SU-DHL-6 (cell line): ENCODE results near the gene SEC14L1.

Experiments
- H2AFZ ChIP-seq: fragments of 200-600 bp; sonication (generic); 2 replicates; pipeline ENCODE4 v1.6.1; 2014; ENCODE audit warnings: low read depth, mild to moderate bottlenecking, moderate library complexity, mixed read lengths, antibody characterized with exemption, low read length; ENCODE audit not compliant: severe bottlenecking
- H3F3A ChIP-seq: fragments of 200-600 bp; shearing (Covaris generic); 2 replicates; pipeline ENCODE4 v1.6.0; 2016; ENCODE audit warnings: antibody characterized with exemption, mild to moderate bottlenecking; ENCODE audit not compliant: insufficient read depth
- H3K27ac ChIP-seq: fragments of 200-600 bp; sonication (generic); 2 replicates; pipeline ENCODE4 v1.5.1; 2016; ENCODE audit warnings: low read depth, mild to moderate bottlenecking, low read length, moderate library complexity, mixed read lengths
- H3K27me3 ChIP-seq: fragments of 200-600 bp; sonication (generic), shearing (Covaris generic); 2 replicates; pipeline ENCODE4 v1.6.0; 2014; ENCODE audit warnings: mild to moderate bottlenecking, low read length
- H3K36me3 ChIP-seq: fragments of 200-600 bp; sonication (generic); 2 replicates; pipeline ENCODE4 v1.6.1; 2014; ENCODE audit warnings: mild to moderate bottlenecking, low read length, mixed read lengths
- H3K4me2 ChIP-seq: fragments of 300-600, 200-600 bp; shearing (Covaris generic), sonication (generic); 2 replicates; pipeline ENCODE4 v1.6.0; 2014; ENCODE audit warnings: low read length, low read depth, mild to moderate bottlenecking; ENCODE audit not compliant: poor library complexity, severe bottlenecking
- H3K4me3 ChIP-seq: fragments of 200-600 bp; sonication (generic); 2 replicates; pipeline ENCODE4 v1.5.1; 2014; ENCODE audit warnings: antibody characterized with exemption, low read length, mild to moderate bottlenecking, mixed read lengths; ENCODE audit not compliant: insufficient read depth, poor library complexity, severe bottlenecking
- H3K79me2 ChIP-seq: fragments of 200-600 bp; sonication (generic); 2 replicates; pipeline ENCODE4 v1.6.1; 2014; ENCODE audit warnings: mild to moderate bottlenecking, low read length, moderate library complexity; ENCODE audit not compliant: insufficient read depth
- H3K9ac ChIP-seq: fragments of 200-600 bp; sonication (generic); 2 replicates; pipeline ENCODE4 v1.7.0; 2014; ENCODE audit warnings: mild to moderate bottlenecking, low read length
- H3K9me2 ChIP-seq: fragments of 200-600 bp; sonication (generic); replicated peaks from 2 replicates; pipeline ENCODE4 v1.6.1; 2014; ENCODE audit warnings: low read length; ENCODE audit not compliant: insufficient read depth
- H3K9me3 ChIP-seq: fragments of 200-600 bp; sonication (generic); 2 replicates; pipeline ENCODE4 v1.6.1; 2014; ENCODE audit warnings: low read length, mixed read lengths; ENCODE audit not compliant: insufficient read depth
- H4K20me1 ChIP-seq: fragments of 200-600 bp; sonication (generic); 2 replicates; pipeline ENCODE4 v1.6.1; 2014; ENCODE audit warnings: low read depth, mild to moderate bottlenecking, antibody characterized with exemption, low read length, moderate library complexity, mixed read lengths
- EZH2phosphoT487 ChIP-seq: fragments of 200-600 bp; sonication (generic), shearing (Covaris generic); conservative IDR thresholded peaks from 2 replicates; pipeline ENCODE4 v1.6.1; 2018; ENCODE audit warnings: mild to moderate bottlenecking, antibody characterized with exemption, low read length, moderate library complexity, mixed read lengths
- TF ChIP-seq, protein P1 (sequence below): fragments of 200-600 bp; sonication (generic); IDR thresholded peaks from one replicate; pipeline ENCODE4 v1.5.1; 2017; ENCODE audit warnings: antibody characterized with exemption, mild to moderate bottlenecking, low read length, moderate library complexity; ENCODE audit not compliant: insufficient read depth, poor library complexity, severe bottlenecking

SEC14L1 gene

DNA sequence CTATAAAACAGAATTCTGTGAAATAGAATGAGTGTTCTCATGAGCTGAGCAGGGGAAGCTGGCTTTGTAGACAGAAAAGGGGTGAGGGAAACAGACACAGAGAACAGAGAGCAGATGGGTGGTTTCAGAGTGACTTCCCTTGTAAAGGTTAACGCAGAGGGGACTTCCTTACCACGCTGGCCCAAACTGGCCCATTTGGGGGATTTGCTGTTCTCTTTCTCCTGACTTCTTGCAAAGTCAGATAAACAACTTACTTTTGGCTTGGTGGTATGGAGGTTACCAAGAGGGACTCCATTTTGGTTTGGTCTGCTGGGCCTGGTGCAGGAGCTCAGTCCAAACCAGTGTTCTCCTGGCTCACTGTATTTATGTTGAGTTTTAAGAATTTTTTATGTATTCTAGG is 48.4 kb downstream of the SEC14L1 start:
- H3K4me2 ChIP-seq = no peak overlapping the region

DNA sequence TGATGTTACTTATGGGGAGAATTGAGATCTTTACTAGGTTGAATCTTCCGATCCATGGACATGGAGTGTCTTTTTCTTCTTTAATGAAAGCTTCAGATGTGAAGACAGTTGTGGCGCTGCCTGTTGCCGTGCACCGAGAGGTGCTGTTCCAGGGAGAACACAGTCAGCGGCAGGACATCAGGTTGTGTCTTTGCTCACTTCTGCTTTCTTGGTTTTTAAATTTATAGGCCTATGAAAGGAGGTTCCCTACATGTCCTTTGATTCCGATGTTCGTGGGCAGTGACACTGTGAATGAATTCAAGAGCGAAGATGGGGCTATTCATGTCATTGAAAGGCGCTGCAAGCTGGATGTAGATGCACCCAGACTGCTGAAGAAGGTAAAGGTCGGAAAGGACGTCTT is 49.8 kb downstream of the SEC14L1 start:
- Histone ChIP-seq H3K27ac (no peak overlapping the region), H3K79me2 (no peaks in the 10 kb centered on the region), H2AFZ (no peak overlapping the region), H3K27me3 (no peaks in the 10 kb centered on the region), H4K20me1 (no peaks in the 10 kb centered on the region; the same call in 1 of the 2 replicates), H3K36me3 (no peaks in the 10 kb centered on the region), H3K4me2 (no peak overlapping the region), H3K9me3 (no peaks in the 10 kb centered on the region), H3K9me2 (no peaks in the 10 kb centered on the region), H3K4me3 (no peak overlapping the region), H3K9ac (no peak overlapping the region), H3F3A (no peaks in the 10 kb centered on the region)
- TF ChIP-seq, protein P1, sequence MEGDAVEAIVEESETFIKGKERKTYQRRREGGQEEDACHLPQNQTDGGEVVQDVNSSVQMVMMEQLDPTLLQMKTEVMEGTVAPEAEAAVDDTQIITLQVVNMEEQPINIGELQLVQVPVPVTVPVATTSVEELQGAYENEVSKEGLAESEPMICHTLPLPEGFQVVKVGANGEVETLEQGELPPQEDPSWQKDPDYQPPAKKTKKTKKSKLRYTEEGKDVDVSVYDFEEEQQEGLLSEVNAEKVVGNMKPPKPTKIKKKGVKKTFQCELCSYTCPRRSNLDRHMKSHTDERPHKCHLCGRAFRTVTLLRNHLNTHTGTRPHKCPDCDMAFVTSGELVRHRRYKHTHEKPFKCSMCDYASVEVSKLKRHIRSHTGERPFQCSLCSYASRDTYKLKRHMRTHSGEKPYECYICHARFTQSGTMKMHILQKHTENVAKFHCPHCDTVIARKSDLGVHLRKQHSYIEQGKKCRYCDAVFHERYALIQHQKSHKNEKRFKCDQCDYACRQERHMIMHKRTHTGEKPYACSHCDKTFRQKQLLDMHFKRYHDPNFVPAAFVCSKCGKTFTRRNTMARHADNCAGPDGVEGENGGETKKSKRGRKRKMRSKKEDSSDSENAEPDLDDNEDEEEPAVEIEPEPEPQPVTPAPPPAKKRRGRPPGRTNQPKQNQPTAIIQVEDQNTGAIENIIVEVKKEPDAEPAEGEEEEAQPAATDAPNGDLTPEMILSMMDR = no peak
- no peak for TF ChIP-seq EZH2phosphoT487

More for the DNA sequence above, 48.4 kb downstream of the SEC14L1 start:
- no peaks in the 10 kb centered on the region for H3K9me3 ChIP-seq
- H3K9ac ChIP-seq = no peak overlapping the region
- H2AFZ ChIP-seq = no peak overlapping the region
- H3K79me2 ChIP-seq = no peaks in the 10 kb centered on the region
- no peak overlapping the region for H3K27ac ChIP-seq
- H3K27me3 ChIP-seq = no peaks in the 10 kb centered on the region
- TF ChIP-seq, protein P1 = no peak
- TF ChIP-seq EZH2phosphoT487 = no peak
- no peaks in the 10 kb centered on the region for H3K9me2 ChIP-seq
- H4K20me1 ChIP-seq = no peaks in the 10 kb centered on the region; the same call in 1 of the 2 replicates
- H3K36me3 ChIP-seq = no peaks in the 10 kb centered on the region
- H3K4me3 ChIP-seq = no peak overlapping the region
- no peaks in the 10 kb centered on the region for H3F3A ChIP-seq

DNA sequence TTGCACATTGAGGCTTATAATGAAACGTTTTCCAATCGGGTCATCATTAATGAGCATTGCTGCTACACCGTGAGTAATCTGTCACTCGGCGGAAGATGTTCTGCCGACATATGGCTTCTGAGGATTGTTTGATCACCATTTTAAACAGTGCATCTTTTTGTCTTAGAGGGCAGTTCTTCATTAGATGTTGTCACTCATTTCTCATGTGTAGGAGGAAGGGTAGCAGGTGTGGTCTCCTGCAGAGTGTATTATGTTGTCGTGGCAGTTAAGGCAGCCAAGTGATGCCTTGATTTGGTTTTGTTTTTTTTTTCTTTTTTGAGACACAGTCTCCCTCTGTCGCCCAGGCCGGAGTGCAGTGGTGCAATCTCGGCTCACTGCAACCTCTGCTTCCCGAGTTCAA is 50.5 kb downstream of the SEC14L1 start:
- H3K9me2 ChIP-seq = no peaks in the 10 kb centered on the region
- no peaks in the 10 kb centered on the region for H3K9me3 ChIP-seq
- no peaks in the 10 kb centered on the region for H4K20me1 ChIP-seq
- H3K4me3 ChIP-seq = no peak overlapping the region
- TF ChIP-seq, protein P1 = no peak
- no peak for TF ChIP-seq EZH2phosphoT487
- H3K4me2 ChIP-seq = no peak overlapping the region
- H3K27me3 ChIP-seq = no peaks in the 10 kb centered on the region
- no peak overlapping the region for H2AFZ ChIP-seq
- H3K79me2 ChIP-seq = no peaks in the 10 kb centered on the region
- H3F3A ChIP-seq = no peaks in the 10 kb centered on the region
- peaks cover 4% of the 10 kb centered on the region; the same call in 1 of the 2 replicates for H3K36me3 ChIP-seq
- H3K9ac ChIP-seq = no peak overlapping the region
- no peak overlapping the region for H3K27ac ChIP-seq

DNA sequence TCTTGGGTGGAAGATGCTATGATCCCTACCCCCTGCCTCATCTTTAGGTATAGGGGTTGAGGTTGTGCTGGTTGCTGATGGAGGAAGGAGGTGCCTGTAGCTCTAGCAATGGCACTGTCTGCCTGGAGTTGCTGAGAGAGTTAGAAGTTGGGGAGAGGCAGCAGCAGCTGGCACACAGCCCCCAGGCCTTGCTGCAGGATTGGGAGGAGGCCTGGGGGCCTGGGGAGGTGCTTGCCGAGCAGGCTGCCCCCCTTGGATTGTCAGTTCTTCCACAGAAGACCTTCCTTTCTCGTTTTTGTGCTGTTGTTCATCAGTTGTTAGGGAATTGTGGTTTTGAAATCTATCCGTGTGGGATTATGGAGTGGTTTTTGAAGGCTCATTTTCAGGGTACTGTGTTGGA is 52.9 kb downstream of the SEC14L1 start:
- no peak overlapping the region for H3K9ac ChIP-seq
- no peaks in the 10 kb centered on the region for H3K27me3 ChIP-seq
- H3K27ac ChIP-seq = no peak overlapping the region
- H4K20me1 ChIP-seq = no peaks in the 10 kb centered on the region
- TF ChIP-seq, protein P1 = no peak
- no peak for TF ChIP-seq EZH2phosphoT487
- no peaks in the 10 kb centered on the region for H3K9me3 ChIP-seq
- no peaks in the 10 kb centered on the region for H3K79me2 ChIP-seq
- H2AFZ ChIP-seq = no peak overlapping the region
- H3K4me2 ChIP-seq = no peak overlapping the region
- H3K36me3 ChIP-seq = peaks cover 5% of the 10 kb centered on the region; the same call in 1 of the 2 replicates
- no peaks in the 10 kb centered on the region for H3K9me2 ChIP-seq
- no peaks in the 10 kb centered on the region for H3F3A ChIP-seq
- H3K4me3 ChIP-seq = no peak overlapping the region
